B cell (primary cell): Measurements from ENCODE around the gene CHAF1B. TPM values are rescaled to one million over a fixed set of nuclear protein-coding genes. Genes with fewer than 3 reads are reported as not detected.

ENCODE experiments used
- ATAC-seq: fragments of 200-7000 bp; cut with Tn5 transposase; one replicate; pipeline ENCODE4 v1.10.0; 2021; ENCODE audit warnings: low read depth, mild to moderate bottlenecking, moderate number of reproducible peaks, moderate library complexity
- CTCF ChIA-PET: fragments of 350-600 bp; sonication (Branson Sonifier 250); formaldehyde crosslinking; loops from one replicate; lab custom pipeline; 2021; ENCODE audit warnings: antibody characterized with exemption, inconsistent platforms; lab: Charles Lee
- POLR2A ChIA-PET: fragments of 350-600 bp; sonication (Branson Sonifier 250); formaldehyde crosslinking; loops from one replicate; lab custom pipeline; 2021; ENCODE audit warnings: antibody characterized with exemption; lab: Charles Lee
- DNase-seq: peaks from one replicate; pipeline ENCODE4 v3.0.0; 2013
- H2AFZ ChIP-seq: 2 replicates; pipeline ENCODE4 v1.6.1; 2012; ENCODE audit warnings: mild to moderate bottlenecking, low read depth, low read length; ENCODE audit not compliant: insufficient read depth, poor library complexity, severe bottlenecking
- H3K27ac ChIP-seq, 2 donors: 1 replicate in 1 of 2; 2 replicates in 1 of 2; pipeline ENCODE4 v1.5.1; 2012 to 2013; ENCODE audit warnings: low read length in 2 of 2, mild to moderate bottlenecking in 2 of 2, moderate library complexity in 1 of 2
- H3K27me3 ChIP-seq, 4 experiments: fragments of 200-600 bp in 1 of 4; sonication (generic) in 1 of 4; replicated peaks in 1 of 4; 1 replicate in 2 of 4; 2 replicates in 2 of 4; pipeline versions ENCODE4 v1.6.1 to v1.7.0; 2013 to 2016; ENCODE audit warnings: low read length in 3 of 4, mild to moderate bottlenecking in 2 of 4, mixed read lengths in 1 of 4, moderate library complexity in 1 of 4; ENCODE audit not compliant: insufficient read depth in 4 of 4, control insufficient read depth in 3 of 4; ENCODE audit errors: control extremely low read depth in 1 of 4
- H3K36me3 ChIP-seq, 2 experiments: replicated peaks in 1 of 2; 1 replicate in 1 of 2; 2 replicates in 1 of 2; pipeline versions ENCODE4 v1.6.1 to v1.7.1; 2013; ENCODE audit warnings: low read length in 1 of 2; ENCODE audit not compliant: insufficient read depth in 2 of 2, control insufficient read depth in 1 of 2; ENCODE audit errors: control extremely low read depth in 1 of 2, extremely low read depth in 1 of 2
- H3K4me1 ChIP-seq, 2 donors: fragments of 200-600 bp in 1 of 2; sonication (generic) in 1 of 2; 1 replicate in 1 of 2; 2 replicates in 1 of 2; pipeline versions ENCODE4 v1.5.1 to v1.6.1; 2013 to 2017; ENCODE audit warnings: low read length in 2 of 2; ENCODE audit not compliant: control insufficient read depth in 2 of 2, insufficient read depth in 2 of 2
- H3K4me2 ChIP-seq: replicated peaks from 2 replicates; pipeline ENCODE3; 2012; ENCODE audit warnings: mild to moderate bottlenecking, low read depth, low read length; ENCODE audit not compliant: poor library complexity, severe bottlenecking
- H3K4me3 ChIP-seq, 5 experiments: fragments of 200-600 bp in 1 of 5; sonication (generic) in 1 of 5; 1 replicate in 3 of 5; 2 replicates in 2 of 5; pipeline versions ENCODE4 v1.5.1 to v1.7.0; 2011 to 2016; ENCODE audit warnings: low read length in 4 of 5, mild to moderate bottlenecking in 4 of 5, low read depth in 2 of 5, control low read depth in 1 of 5, moderate library complexity in 1 of 5; ENCODE audit not compliant: insufficient read depth in 1 of 5; ENCODE audit errors: control extremely low read depth in 1 of 5, extremely low read depth in 1 of 5
- H3K79me2 ChIP-seq: fragments of 200-600 bp; sonication (generic); one replicate; pipeline ENCODE4 v1.6.0; 2016; ENCODE audit warnings: low read length; ENCODE audit not compliant: control insufficient read depth, insufficient read depth
- H3K9ac ChIP-seq: fragments of 200-600 bp; sonication (generic); 2 replicates; pipeline ENCODE4 v1.6.1; 2017; ENCODE audit warnings: mild to moderate bottlenecking, low read length, moderate library complexity
- H3K9me3 ChIP-seq, 3 donors: one replicate each; pipeline versions ENCODE4 v1.6.1 to v1.7.1; 2013; ENCODE audit warnings: low read length in 2 of 3; ENCODE audit not compliant: control insufficient read depth in 2 of 3, insufficient read depth in 1 of 3; ENCODE audit errors: control extremely low read depth in 1 of 3
- H4K20me1 ChIP-seq: 2 replicates; pipeline ENCODE4 v1.6.0; 2012; ENCODE audit warnings: mild to moderate bottlenecking, low read length; ENCODE audit not compliant: insufficient read depth, control insufficient read depth, poor library complexity, severe bottlenecking
- H3K27ac Mint-ChIP-seq: one replicate; pipeline ENCODE4 v1.8.0; 2021; ENCODE audit warnings: mixed read lengths
- H3K27me3 Mint-ChIP-seq: one replicate; pipeline ENCODE4 v1.8.0; 2021; ENCODE audit warnings: mixed read lengths
- H3K4me1 Mint-ChIP-seq: one replicate; pipeline ENCODE4 v1.8.0; 2021; ENCODE audit warnings: mixed read lengths
- H3K4me3 Mint-ChIP-seq: one replicate; pipeline ENCODE4 v1.8.0; 2021; ENCODE audit warnings: mixed read lengths
- H3K9me3 Mint-ChIP-seq: one replicate; pipeline ENCODE4 v1.8.0; 2022; ENCODE audit warnings: mixed read lengths; ENCODE audit not compliant: insufficient read depth
- CTCF ChIP-seq: fragments of 200-600 bp; IDR thresholded peaks from one replicate; pipeline ENCODE4 v1.8.0; 2022; ENCODE audit warnings: antibody characterized with exemption, mild to moderate bottlenecking
- EZH2 ChIP-seq: IDR thresholded peaks from 2 replicates; pipeline ENCODE4 v1.6.1; 2012; ENCODE audit warnings: borderline replicate concordance, low read depth, mild to moderate bottlenecking, moderate library complexity, low read length; ENCODE audit not compliant: insufficient read depth, poor library complexity, severe bottlenecking
- WGBS: methylation state at CpG from one replicate; pipeline ENCODE4 v1.1.5; 2013; ENCODE audit warnings: missing lambda C conversion rate; ENCODE audit not compliant: insufficient coverage; 5-methylcytosine and 5-hydroxymethylcytosine counted together
- intact Hi-C: fragments of 100-400 bp; cut with micrococcal nuclease; formaldehyde crosslinking; loops from one replicate; pipeline ENCODE4 v1.10.0; 2022
- polyA plus RNA-seq: library from polyadenylated mRNA; depleted of rRNA; stranded (reverse); fragments of >200 nt; gene quantifications from 2 replicates; pipeline ENCODE4 v1.2.3, GENCODE V29; 2012
- total RNA-seq, 2 donors: library from RNA; stranded (reverse); fragments of 120-200 nt in 1 of 2; gene quantifications; 1 replicate in 1 of 2; 2 replicates in 1 of 2; pipeline versions ENCODE4 v1.2.3 to v1.2.4, GENCODE V29; 2013 to 2022

CHAF1B gene
- total and polyA plus RNA-seq, 2 donors (not counting 1 experiment from before 2014, with no cell fraction given) = 1.1 to 1.9 TPM

GRCh38 chr21:36454706-36455105 is 69.5 kb downstream of the CHAF1B start:
- Histone ChIP-seq H4K20me1 (no peaks in the 10 kb centered on the region), H2AFZ (no peak overlapping the region), H3K27ac (no peak overlapping the region), H3K4me2 (no peak overlapping the region), H3K4me1 (no peaks in the 10 kb centered on the region), H3K9ac (no peak overlapping the region), H3K4me3 (no peak overlapping the region), H3K9me3 (no peaks in the 10 kb centered on the region), H3K79me2 (no peaks in the 10 kb centered on the region), H3K36me3 (no peaks in the 10 kb centered on the region), H3K27me3 (no peaks in the 10 kb centered on the region)
- ChIA-PET POLR2A (no interaction called here), CTCF (no interaction called here)
- Mint-ChIP-seq H3K4me3 (no peak overlapping the region), H3K4me1 (no peaks in the 10 kb centered on the region), H3K9me3 (no peaks in the 10 kb centered on the region), H3K27ac (no peak overlapping the region), H3K27me3 (peaks cover 3% of the 10 kb centered on the region)
- TF ChIP-seq CTCF (no peak), EZH2 (no peak)
- WGBS = 84% methylated on average over 3 of the region's 4 CpGs
- DNase-seq (no peak), ATAC-seq (no peak)
- intact Hi-C loops = no loop called here

GRCh38 chr21:36456729-36457414 is 71.7 kb downstream of the CHAF1B start:
- Mint-ChIP-seq H3K27ac (no peak overlapping the region), H3K9me3 (no peaks in the 10 kb centered on the region), H3K4me1 (no peaks in the 10 kb centered on the region), H3K4me3 (no peak overlapping the region), H3K27me3 (peaks cover 3% of the 10 kb centered on the region)
- Histone ChIP-seq H3K4me2 (no peak overlapping the region), H4K20me1 (no peaks in the 10 kb centered on the region), H3K4me1 (no peaks in the 10 kb centered on the region), H3K4me3 (no peak overlapping the region), H2AFZ (no peak overlapping the region), H3K36me3 (no peaks in the 10 kb centered on the region), H3K9me3 (no peaks in the 10 kb centered on the region), H3K79me2 (no peaks in the 10 kb centered on the region), H3K9ac (no peak overlapping the region), H3K27me3 (no peaks in the 10 kb centered on the region), H3K27ac (no peak overlapping the region)
- no peak for ATAC-seq
- CTCF ChIA-PET = no interaction called here
- no peak for DNase-seq
- intact Hi-C loops = no loop called here
- TF ChIP-seq EZH2 (no peak), CTCF (no peak)
- POLR2A ChIA-PET = no interaction called here
- 46% methylated on average over 6 of the region's 7 CpGs for WGBS
